ENCODE results near the gene SLC49A4. TPM values are rescaled to one million over a fixed set of nuclear protein-coding genes. Genes with fewer than 3 reads are reported as not detected.

The SLC49A4 gene
- total RNA-seq, 1 experiment from 2014 or later: 10.2 TPM

DNA sequence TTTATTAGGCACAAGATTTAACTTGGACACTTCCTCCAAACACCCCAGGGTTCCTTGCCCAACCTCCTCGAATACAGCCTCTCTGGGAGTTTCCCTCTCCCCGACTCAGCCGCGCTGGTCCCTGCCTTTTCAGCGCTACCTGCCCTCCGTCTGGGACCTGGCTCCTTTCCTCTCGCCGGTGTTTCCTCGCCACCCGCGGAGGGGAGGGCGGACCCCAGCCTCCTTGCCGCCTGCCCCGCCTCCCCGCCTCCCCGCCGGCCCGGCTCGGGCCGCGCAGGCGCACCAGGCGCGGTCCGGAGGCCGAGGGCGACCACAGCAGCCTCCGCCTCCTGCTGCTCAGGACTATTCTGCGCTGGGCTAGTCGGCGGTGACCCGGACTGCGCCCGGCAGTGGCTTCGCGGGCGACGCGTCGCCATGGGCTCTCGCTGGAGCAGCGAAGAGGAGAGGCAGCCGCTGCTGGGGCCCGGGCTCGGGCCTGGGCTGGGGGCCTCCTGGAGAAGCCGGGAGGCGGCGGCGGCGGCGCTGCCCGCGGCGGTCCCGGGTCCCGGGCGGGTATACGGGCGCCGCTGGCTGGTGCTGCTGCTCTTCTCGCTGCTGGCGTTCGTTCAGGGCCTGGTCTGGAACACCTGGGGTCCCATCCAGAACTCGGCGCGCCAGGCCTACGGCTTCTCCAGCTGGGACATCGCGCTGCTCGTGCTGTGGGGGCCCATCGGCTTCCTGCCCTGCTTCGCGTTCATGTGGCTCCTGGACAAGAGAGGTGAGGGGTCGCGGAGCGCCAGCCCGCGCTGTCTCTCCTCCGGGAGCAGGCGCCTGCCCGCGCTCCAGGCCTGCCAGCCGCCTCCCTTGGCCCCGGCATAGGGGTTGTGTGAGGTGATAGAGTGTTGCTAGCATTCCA lies at the start of gene SLC49A4 (continued):
- TF ChIP-seq, protein P1, sequence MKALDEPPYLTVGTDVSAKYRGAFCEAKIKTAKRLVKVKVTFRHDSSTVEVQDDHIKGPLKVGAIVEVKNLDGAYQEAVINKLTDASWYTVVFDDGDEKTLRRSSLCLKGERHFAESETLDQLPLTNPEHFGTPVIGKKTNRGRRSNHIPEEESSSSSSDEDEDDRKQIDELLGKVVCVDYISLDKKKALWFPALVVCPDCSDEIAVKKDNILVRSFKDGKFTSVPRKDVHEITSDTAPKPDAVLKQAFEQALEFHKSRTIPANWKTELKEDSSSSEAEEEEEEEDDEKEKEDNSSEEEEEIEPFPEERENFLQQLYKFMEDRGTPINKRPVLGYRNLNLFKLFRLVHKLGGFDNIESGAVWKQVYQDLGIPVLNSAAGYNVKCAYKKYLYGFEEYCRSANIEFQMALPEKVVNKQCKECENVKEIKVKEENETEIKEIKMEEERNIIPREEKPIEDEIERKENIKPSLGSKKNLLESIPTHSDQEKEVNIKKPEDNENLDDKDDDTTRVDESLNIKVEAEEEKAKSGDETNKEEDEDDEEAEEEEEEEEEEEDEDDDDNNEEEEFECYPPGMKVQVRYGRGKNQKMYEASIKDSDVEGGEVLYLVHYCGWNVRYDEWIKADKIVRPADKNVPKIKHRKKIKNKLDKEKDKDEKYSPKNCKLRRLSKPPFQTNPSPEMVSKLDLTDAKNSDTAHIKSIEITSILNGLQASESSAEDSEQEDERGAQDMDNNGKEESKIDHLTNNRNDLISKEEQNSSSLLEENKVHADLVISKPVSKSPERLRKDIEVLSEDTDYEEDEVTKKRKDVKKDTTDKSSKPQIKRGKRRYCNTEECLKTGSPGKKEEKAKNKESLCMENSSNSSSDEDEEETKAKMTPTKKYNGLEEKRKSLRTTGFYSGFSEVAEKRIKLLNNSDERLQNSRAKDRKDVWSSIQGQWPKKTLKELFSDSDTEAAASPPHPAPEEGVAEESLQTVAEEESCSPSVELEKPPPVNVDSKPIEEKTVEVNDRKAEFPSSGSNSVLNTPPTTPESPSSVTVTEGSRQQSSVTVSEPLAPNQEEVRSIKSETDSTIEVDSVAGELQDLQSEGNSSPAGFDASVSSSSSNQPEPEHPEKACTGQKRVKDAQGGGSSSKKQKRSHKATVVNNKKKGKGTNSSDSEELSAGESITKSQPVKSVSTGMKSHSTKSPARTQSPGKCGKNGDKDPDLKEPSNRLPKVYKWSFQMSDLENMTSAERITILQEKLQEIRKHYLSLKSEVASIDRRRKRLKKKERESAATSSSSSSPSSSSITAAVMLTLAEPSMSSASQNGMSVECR (CRISPR knock-in tag; IDR thresholded peaks at IDR 0.05; ENCODE audit: borderline replicate concordance): 0 out of 2 replicates have a peak, but pooled peaks have one; percentile 37
- TF ChIP-seq FOXK1 (CRISPR knock-in tag; IDR thresholded peaks at IDR 0.05): peak; percentile 85
- TF ChIP-seq USF1 (CRISPR knock-in tag; IDR thresholded peaks at IDR 0.05): no peak
- 0 out of 2 replicates have a peak, but pooled peaks have one; percentile 26 for TF ChIP-seq MYBL2 (CRISPR knock-in tag; IDR thresholded peaks at IDR 0.05)
- 0 out of 2 replicates have a peak, but pooled peaks have one; percentile 44 for TF ChIP-seq CREM (CRISPR knock-in tag; IDR thresholded peaks at IDR 0.05)
- no peak for TF ChIP-seq STAT6 (CRISPR knock-in tag; conservative IDR thresholded peaks at IDR 0.05; ENCODE audit: low read depth)
- TF ChIP-seq TEAD1 (CRISPR knock-in tag; IDR thresholded peaks at IDR 0.05): no peak
- TF ChIP-seq GRHL2 (CRISPR knock-in tag; IDR thresholded peaks at IDR 0.05; ENCODE audit: insufficient replicate concordance, severe bottlenecking): no peak
- TF ChIP-seq E2F5 (CRISPR knock-in tag; IDR thresholded peaks at IDR 0.05): no peak; the same call in 1 of the 2 replicates
- no peak for TF ChIP-seq MXD4 (CRISPR knock-in tag; IDR thresholded peaks at IDR 0.05; ENCODE audit: borderline replicate concordance)
- TF ChIP-seq NFYB (CRISPR knock-in tag; conservative IDR thresholded peaks at IDR 0.05; ENCODE audit: low read depth): no peak
- TF ChIP-seq TCF7 (CRISPR knock-in tag; IDR thresholded peaks at IDR 0.05; ENCODE audit: low read depth): peak; percentile 72; the same call in 1 of the 2 replicates
- TF ChIP-seq FOXP1 (CRISPR knock-in tag; IDR thresholded peaks at IDR 0.05; ENCODE audit: borderline replicate concordance): peak; percentile 85; the same call in 1 of the 2 replicates
- TF ChIP-seq, protein P2, sequence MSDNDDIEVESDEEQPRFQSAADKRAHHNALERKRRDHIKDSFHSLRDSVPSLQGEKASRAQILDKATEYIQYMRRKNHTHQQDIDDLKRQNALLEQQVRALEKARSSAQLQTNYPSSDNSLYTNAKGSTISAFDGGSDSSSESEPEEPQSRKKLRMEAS (CRISPR knock-in tag; IDR thresholded peaks at IDR 0.05): peak; percentile 47; the same call in 1 of the 2 replicates

- H3K36me3 Mint-ChIP-seq: peaks cover 48% of the 10 kb centered on the region
- ChIA-PET CTCF (interaction anchor here (0.5 to 1.7 kb wide), 2 partner anchors 9 to 365 kb away, joined by 3 to 10 read pairs; no protein-coding TSS in a partner anchor), POLR2A (no interaction called here)
- no peaks in the 10 kb centered on the region for H3K4me1 Mint-ChIP-seq
- H3K27ac Mint-ChIP-seq: no peak overlapping the region
- no peak overlapping the region for H3K4me3 Mint-ChIP-seq
- peaks cover 26% of the 10 kb centered on the region for H3K9me3 Mint-ChIP-seq
- no peaks in the 10 kb centered on the region for H3K27me3 Mint-ChIP-seq (ENCODE audit: low read depth)
- no peak for ATAC-seq
- no peak for DNase-seq (ENCODE audit: low spot score)
- TF ChIP-seq RELA (CRISPR knock-in tag; IDR thresholded peaks at IDR 0.05; ENCODE audit: borderline replicate concordance) (no peak), CREM (CRISPR knock-in tag; IDR thresholded peaks at IDR 0.05) (no peak), CBFB (CRISPR knock-in tag; IDR thresholded peaks at IDR 0.05; ENCODE audit: low read depth) (no peak), HMGXB4 (CRISPR knock-in tag; IDR thresholded peaks at IDR 0.05) (no peak), HMGA2 (CRISPR knock-in tag; IDR thresholded peaks at IDR 0.05) (no peak), JAZF1 (CRISPR knock-in tag; IDR thresholded peaks at IDR 0.05) (no peak), NR1H2 (CRISPR knock-in tag; IDR thresholded peaks at IDR 0.05) (no peak), TCF7 (CRISPR knock-in tag; IDR thresholded peaks at IDR 0.05; ENCODE audit: low read depth) (no peak)
- TF ChIP-seq, protein P3, sequence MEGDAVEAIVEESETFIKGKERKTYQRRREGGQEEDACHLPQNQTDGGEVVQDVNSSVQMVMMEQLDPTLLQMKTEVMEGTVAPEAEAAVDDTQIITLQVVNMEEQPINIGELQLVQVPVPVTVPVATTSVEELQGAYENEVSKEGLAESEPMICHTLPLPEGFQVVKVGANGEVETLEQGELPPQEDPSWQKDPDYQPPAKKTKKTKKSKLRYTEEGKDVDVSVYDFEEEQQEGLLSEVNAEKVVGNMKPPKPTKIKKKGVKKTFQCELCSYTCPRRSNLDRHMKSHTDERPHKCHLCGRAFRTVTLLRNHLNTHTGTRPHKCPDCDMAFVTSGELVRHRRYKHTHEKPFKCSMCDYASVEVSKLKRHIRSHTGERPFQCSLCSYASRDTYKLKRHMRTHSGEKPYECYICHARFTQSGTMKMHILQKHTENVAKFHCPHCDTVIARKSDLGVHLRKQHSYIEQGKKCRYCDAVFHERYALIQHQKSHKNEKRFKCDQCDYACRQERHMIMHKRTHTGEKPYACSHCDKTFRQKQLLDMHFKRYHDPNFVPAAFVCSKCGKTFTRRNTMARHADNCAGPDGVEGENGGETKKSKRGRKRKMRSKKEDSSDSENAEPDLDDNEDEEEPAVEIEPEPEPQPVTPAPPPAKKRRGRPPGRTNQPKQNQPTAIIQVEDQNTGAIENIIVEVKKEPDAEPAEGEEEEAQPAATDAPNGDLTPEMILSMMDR (IDR thresholded peaks at IDR 0.05): no peak
Observed at GRCh38 chr3:122745369-122746021, 49.4 kb upstream of the SLC49A4 start.
